Stimulated activated CD4-positive, alpha-beta T cell treated with anti-CD3 and anti-CD28 coated beads, Interleukin-2, amount 100 ng/mL, for 24 hours (primary cell): Measurements from ENCODE around the gene INO80B.
"Not testable (repeated sequence)": the region's sequence is repeated elsewhere in the genome, so short reads cannot be mapped to it uniquely, and the experiment has no call there.

Source experiments
- DNase-seq, 2 donors: peaks; one replicate each; pipeline ENCODE4 v3.0.0-alpha.2; 2020

Gene INO80B

GRCh38 chr2:74454654-74455511 lies at the start of gene INO80B:
Gene INO80B (plus strand): TSS chr2:74455087. CDS start chr2:74455117, 30 bp downstream.
- peak; percentile 96 to 97 for DNase-seq

- DNase-seq: no peak
Observed at GRCh38 chr2:74406035-74406434, 48.9 kb upstream of the INO80B start.

GRCh38 chr2:74407682-74408081 lies 47.2 kb upstream of the INO80B start:
- DNase-seq: no peak

- DNase-seq: no peak
Observed at GRCh38 chr2:74413001-74413698, 41.7 kb upstream of the INO80B start.

GRCh38 chr2:74414441-74414840 lies 40.4 kb upstream of the INO80B start:
- no peak for DNase-seq

- peak in 1 of 2 donors; percentile 32 for DNase-seq
Observed at GRCh38 chr2:74414881-74415761, 39.8 kb upstream of the INO80B start.

GRCh38 chr2:74415762-74416395 lies 39.0 kb upstream of the INO80B start:
- DNase-seq: no peak

- DNase-seq: no peak
Observed at GRCh38 chr2:74416778-74417177, 38.1 kb upstream of the INO80B start.

GRCh38 chr2:74417197-74417596 lies 37.7 kb upstream of the INO80B start:
- no peak for DNase-seq

- DNase-seq: no peak
Observed at GRCh38 chr2:74417763-74418162, 37.1 kb upstream of the INO80B start.

- no peak for DNase-seq
Observed at GRCh38 chr2:74418312-74418711, 36.6 kb upstream of the INO80B start.

- DNase-seq: no peak
Observed at GRCh38 chr2:74419345-74419744, 35.5 kb upstream of the INO80B start.

GRCh38 chr2:74420006-74420405 lies 34.9 kb upstream of the INO80B start:
- no peak for DNase-seq

- DNase-seq: not testable (repeated sequence)
Observed at GRCh38 chr2:74420443-74421103, 34.3 kb upstream of the INO80B start.

- peak; percentile 94 to 97 for DNase-seq
Observed at GRCh38 chr2:74421221-74421870, 33.5 kb upstream of the INO80B start, which contains the start of the genes C2orf81 and WDR54. Gene C2orf81 (minus strand): TSS chr2:74421619. CDS start chr2:74421560, 59 bp downstream. Gene WDR54 (plus strand): TSS chr2:74421730. CDS start chr2:74422154, 424 bp downstream.

- DNase-seq: no peak
Observed at GRCh38 chr2:74423231-74424095, 31.4 kb upstream of the INO80B start.

GRCh38 chr2:74424139-74424992 lies 30.5 kb upstream of the INO80B start:
- no peak for DNase-seq

- DNase-seq: no peak
Observed at GRCh38 chr2:74424995-74425406, 29.9 kb upstream of the INO80B start.

GRCh38 chr2:74425523-74425922 lies 29.4 kb upstream of the INO80B start:
- DNase-seq: no peak
